HG03457 (cell line): Measurements from ENCODE around the gene ANLN.

Experiments
- ATAC-seq: cut with Tn5 transposase; IDR thresholded peaks from one replicate; pipeline ENCODE4 v1.9.1; 2021; ENCODE audit warnings: moderate number of reproducible peaks; ENCODE audit not compliant: unreplicated experiment

ANLN gene

DNA sequence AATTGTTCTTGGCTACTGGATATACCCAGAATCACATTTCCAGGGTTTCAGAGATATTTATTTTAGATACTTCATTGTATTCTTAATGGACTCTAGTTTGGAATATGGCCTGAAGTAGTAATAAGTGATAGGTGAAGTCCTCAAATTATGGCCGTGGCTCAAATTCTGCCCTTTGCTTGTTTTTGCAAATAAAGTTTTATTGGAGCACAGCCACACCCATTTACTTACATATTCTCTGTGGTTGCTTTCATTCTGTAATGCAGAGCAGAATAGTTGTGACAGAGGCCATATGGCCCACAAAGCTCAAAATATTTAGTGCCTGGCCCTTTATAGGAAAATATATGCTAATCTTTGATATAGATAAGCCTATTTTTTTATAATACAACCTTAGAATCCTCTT, 19.5 kb downstream of the ANLN start:
- no peak for ATAC-seq

DNA sequence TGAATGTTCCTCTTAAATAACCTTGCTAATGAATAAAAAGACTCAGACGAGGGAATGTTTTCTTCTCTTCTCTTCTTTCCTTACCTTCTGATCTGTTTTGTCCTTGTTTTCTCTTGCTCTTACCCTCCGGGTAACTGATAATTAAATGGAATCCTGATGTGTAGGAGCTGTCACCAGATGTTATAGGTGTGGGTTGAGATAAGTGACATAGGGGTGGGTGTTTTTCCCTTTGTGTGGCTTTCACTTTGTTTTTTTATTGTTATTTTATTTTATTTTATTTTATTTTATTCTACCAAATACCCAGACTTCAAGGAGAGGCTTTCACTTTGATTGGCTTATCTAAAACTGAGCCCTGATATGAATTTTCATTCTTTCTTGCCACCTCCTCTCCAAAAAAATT, 25.5 kb downstream of the ANLN start:
- no peak for ATAC-seq

DNA sequence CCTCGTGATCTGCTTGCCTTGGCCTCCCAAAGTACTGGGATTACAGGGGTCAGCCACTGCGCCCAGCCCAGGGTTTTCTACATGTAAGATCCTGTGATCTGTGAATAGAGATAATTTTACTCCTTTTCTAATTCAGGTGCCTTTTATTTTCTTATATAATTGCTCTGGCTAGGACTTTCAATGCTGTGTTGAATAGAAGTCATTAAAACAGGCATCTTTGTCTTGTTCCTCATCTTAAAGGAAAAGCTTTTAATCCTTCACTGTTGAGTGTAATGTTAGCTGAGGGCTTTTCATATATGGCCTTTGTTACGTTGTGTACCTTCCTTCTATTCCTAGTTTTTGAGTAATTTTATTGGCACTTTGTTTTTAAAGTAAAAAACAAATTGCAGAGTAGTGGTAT, 26.6 kb downstream of the ANLN start:
- ATAC-seq: no peak

DNA sequence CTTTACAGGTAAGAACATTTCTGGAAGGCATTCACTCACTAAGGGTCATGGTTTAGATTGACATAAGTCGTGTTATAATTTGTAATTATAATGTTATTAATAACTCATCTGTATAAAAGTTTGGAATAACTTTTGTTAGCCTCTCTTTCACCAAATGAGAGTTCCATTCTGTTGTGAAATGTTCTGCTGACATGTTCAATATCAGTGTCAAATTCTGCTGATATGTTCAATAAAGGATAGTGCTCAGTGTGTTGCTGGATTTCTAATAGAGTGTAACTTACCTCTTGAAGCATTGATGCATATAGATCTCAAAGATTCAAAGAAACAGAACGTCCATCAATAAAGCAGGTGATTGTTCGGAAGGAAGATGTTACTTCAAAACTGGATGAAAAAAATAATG, 30.6 kb downstream of the ANLN start:
- no peak for ATAC-seq

DNA sequence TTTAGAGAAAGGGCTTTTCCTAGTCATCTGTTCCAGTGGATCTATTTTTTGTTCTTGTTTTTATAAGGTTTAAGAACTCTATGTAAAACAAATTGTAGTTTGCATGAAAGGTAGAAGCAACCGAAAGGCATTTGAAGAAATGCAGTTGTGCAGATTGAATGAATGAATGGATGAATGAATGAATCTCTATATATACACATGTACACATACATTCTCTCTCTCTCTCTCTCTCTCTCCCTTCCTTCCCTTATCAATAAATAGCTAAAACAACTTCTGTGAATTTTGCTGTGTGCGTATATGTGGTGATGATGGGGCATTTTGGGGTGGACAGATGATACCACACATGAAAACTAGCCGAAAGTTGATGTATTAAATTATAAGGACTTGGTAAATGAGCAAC, 32.4 kb downstream of the ANLN start:
- ATAC-seq: no peak

DNA sequence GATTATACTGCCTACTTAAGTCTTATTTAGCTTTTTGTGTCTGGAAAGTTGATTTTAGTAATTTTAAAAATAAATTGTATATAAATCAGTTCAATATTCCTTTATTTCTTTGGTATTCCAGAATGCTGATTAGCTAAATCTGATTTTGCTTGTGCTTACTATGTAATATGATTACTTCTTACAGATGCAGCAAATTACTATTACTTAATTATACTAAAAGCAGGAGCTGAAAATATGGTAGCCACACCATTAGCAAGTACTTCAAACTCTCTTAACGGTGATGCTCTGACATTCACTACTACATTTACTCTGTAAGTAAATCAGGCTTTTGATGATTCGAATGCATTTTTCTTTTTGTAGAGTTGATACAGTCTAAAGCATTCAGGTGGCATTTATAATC, 34.0 kb downstream of the ANLN start:
- no peak for ATAC-seq

DNA sequence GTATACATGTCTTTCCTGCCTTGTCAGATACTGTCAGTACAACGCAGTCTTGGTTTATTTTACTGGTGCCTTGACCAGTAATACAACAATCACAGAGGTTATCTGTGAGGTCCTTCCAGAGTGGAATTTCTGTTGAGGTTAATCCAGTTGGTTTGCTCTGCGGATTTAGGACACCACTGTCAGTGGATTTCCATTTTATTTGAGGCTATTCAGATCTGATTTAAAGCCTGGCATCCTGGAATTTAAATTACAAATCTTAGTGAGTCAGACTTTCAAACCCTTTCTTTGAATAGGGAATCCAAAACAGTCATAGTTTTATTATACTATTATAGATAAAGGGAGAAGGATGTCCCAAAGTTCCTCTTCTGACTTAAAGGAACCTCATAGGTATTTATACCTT, 40.5 kb downstream of the ANLN start:
- no peak for ATAC-seq

DNA sequence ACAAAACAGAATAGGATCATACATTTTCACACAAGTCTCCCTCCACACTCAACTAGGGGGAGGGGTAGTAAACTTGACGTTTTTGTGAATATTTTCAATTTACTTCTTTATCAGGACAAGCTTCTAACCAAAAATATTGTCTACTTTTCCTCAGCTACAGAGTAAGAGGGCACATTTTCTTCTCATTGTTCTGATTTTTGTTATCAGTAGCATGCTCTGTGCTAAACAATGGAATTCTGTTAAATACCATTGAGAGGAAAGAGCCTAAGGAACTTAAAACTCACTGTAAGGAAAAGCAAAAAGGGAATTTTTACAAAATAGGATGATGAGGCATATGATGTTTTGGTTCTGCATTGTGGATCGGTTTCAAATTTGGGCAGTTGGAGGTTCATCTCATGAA, 41.2 kb downstream of the ANLN start:
- no peak for ATAC-seq

DNA sequence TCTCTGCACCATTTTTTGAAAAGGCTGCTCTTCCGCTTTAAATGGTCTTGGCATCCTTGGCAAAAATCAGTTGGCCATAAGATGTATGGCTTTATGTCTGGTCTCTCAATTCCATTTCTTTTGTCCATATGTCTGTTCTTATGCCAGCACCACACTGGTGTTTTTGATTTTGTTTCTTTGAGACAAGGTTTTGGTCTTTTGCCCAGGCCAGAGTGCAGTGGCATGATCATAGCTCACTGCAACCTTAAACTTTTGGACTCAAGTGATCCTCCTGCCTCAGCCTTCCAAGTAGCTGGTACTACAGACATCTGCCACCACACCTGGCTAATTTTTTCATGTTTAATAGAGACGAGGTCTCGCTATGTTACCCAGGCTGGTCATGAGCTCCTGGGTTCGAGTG, 48.5 kb downstream of the ANLN start:
- ATAC-seq: no peak

DNA sequence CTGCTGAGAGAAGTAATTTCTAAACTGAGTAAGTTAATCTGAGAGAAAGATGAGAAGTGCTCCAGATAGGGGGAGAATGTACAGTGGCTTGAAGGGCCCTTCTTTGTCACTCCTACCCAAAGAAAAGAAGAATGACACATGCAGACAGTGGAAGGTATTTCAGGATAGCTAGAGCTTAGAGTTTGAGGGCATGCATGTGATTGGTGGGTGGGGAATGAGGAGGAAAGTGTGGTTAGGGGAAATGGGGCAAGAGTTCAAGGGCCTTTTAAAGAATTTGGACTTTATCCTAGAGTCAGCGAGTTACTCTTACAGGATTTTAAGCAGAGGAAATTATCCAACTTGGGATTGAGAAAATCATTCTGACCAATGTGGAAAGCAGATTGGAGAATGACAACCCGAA, 50.0 kb downstream of the ANLN start:
- no peak for ATAC-seq

DNA sequence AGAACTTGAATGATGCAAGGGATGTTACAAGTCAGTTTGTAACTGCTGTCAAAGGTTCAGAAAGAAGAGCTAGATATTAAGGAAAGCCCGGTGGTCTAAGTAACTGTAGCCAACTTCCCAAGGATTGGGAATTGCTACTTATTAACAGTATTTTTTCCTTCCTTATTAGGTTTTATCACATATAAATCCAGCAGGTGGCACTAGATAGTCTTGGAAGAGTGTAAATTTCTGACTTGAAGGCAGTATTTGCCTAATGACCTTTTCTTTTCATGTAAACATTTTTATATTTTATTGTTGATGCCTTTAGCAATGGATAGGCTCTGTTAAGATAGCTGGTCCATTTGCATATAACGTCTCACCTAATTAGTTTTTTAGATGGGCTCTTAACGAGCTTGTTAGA, 51.2 kb downstream of the ANLN start:
- no peak for ATAC-seq

DNA sequence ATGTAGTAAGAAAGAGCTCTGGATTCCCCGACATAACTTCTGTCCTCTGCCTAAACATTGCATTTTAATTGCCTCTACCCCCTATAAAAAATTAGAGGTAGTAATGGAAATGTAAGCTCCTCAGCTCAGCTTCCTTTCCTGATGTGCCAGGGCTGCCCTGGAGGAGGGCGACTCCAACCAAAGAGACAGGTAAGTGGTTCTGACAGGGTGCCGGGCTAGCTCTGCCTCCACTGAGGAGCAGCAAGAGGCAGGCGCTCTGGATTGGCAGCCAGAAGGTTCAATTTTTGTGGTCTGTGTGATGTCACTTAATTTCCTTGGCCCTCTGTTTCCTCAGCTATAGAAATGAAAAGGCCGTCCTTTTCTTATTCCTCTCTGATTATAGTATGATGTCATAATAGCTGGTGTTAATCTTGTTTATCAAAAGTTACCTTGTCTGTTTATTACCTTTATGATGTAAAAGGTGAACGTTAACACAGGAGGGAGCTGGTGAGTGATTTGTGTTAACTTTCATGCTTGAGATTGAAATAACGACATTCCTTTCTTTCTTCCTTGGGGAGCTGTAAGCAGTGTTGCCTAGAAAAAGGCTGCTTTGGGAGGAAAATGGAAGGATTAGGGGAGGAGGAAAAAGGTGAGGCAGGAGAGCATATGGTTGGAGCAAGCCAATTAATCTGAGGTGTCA, 51.8 kb downstream of the ANLN start:
- no peak for ATAC-seq

DNA sequence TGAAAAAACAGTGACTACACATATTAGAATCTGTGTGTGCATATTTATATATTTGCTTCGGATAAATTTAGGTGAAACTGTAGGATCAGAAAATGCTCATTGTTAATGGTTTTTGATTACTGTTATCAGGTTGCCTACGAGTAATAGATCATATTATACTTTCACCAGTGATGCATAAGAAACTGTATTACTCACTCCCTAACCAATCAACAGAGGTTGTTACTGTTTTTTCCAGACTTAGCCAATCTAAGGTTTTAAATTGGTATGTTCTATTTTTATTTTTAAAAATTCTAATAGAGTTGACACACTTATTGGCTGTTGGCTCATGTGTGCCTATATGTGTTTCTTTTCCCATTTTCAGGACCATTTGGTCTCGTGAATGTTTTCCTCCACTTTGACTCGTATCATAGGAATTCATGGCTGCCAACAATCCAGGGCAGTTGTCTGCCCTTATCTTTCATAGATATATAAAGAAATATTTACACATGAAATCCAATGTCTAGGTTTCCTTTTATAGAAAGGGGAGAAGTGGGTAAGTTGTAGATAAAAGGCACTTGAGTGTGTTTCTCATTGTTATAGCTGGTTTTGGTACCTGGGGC, 59.2 kb downstream of the ANLN start:
- no peak for ATAC-seq

DNA sequence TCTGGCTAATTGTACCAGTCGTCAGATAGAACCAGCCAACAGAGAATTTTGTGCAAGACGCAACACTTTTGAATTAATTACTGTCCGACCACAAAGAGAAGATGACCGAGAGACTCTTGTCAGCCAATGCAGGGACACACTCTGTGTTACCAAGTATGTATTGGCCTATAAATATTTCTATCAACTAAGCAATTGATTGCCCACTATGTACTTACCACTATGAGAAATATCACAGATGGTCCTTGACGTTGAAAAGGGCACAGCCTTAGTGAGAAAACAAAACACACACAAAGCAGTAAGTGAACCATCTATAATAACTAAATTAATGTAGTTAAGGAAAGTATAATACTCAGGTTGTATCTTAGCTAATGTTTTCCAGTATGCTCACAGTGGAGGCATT, 60.0 kb downstream of the ANLN start:
- no peak for ATAC-seq

DNA sequence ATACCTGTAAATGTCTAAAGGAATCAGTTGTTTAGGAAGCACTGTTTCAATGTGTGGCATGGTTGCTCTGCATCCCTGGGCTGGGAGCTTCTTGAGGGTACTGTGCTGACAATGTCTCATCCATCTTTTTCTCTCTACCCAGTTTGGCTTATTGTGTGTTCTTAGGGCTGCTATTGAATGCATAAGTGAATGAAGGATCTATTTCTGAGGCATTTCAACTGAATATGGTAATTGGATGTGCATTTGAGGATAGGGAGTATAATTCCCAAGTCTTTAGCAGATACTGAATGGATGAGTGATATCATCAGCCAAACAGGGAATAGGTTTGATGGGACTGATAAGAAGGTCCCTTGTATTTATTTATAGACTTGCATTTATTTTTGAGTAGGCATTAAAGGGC, 64.1 kb downstream of the ANLN start:
- ATAC-seq: no peak

DNA sequence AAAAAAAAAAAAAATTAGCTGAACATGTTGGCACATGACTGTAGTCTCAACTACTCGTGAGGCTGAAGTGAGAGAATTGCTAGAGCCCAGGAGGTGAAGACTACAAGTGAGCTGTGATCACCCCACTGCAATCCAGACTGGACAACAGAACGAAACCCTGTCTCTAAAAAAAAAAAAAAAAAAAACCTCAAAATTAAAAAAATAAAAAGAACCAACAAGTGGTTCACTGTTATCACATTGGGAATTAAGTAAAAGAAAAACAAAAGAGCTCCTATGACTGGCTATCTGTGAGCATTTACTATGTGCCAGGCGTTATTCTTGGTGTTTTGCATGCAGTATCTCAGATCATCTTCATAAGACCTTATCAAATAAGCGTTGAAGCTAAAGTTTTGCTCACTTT, 66.0 kb downstream of the ANLN start:
- no peak for ATAC-seq

DNA sequence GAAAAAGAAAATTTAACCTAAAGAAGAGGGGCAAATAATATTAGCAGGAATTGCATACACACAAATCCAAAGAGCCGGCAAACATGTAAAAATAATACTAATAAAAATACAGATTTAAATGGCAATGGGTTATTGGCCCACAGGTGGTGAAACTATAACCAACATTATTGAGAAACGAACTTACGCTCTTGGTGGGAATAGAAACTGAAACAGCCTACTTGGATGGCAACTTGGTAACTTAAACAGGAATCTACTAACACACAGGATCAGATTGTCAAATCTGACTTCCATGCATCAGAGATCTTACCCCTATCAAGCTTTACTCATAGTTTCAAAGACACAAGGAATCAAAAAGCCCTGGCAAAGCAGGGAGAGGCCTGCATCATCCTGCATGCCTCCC, 66.5 kb downstream of the ANLN start:
- ATAC-seq: no peak

DNA sequence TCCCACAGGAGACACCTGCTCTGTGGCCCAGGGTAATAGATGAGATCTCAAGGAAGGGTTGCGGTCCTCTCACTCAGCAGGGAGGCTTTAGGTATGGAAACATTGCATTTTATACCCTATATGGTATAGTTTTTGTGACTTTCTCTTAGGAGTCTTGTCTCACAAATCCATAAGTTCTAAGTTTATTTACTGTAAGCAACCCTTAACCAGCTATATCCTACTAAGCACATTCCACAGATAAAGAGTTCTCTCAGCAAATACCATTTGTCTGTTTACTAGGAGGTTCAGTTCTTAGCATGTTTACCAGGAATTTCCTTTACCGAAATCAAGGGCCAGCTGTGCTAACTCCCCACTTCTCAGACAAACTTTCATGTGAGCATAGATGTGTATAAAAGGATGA, 66.9 kb downstream of the ANLN start:
- no peak for ATAC-seq

DNA sequence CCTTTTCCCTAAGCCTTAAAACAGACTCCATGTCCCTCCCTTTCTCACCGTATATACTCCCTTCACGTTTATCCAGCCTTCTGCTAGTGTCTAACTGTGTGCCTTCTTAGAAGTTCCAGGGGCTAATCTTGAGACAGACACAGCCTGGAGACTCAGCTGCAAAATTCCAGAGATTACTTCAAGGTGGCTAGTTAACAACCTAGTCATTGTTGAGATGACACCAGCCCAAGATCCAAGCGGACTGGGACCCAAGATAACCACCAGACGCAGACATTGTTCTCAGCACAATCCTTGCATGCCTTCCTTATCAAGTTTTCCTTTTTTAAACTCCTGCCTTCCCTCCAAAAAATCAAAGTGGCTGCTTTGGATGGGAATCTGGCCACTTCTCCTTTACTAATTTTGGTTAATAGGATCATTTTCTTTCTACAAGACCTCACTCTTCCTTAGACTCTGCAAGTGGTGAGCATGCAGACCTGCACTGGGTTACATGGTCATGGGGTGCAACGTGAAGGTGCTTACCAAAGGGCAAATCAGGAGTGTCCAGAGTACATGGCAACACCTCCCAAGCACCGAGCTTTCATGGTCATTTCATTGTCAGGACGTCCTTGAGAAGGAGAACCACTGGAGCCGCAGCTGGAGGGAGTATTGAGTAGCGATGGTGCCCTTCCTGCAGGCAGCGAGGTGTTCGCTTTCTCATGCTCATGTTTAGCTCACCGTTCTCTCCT, 69.7 kb downstream of the ANLN start:
- ATAC-seq: no peak

DNA sequence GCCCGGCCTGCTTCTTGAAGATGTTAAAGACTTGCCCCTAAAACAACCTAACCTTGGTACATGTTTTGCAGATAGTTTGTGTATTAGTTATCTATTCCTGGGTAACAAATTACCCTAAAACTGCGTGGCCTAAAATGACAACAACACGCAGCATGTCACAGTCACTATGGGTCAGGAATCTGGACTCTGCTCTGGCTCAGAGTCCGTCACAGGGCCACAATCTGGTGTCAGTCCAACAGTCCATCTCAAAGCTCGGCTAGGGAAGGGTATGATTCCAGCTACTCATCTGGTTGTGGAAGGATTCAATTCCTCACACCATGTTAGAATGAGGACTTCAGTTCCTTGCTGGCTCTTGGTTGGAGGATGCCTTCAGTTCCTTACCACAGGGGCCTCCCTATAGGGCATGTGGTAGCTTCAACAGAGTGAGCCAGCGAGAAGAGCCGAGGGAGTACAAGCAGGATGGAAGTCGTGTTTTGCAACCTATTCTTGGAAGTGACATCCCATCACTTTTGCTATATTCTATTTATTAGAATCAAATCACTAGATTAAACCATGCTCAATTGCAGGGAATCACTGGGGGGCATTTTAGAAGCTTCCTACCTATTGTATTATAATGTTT, 71.3 kb downstream of the ANLN start:
- no peak for ATAC-seq

DNA sequence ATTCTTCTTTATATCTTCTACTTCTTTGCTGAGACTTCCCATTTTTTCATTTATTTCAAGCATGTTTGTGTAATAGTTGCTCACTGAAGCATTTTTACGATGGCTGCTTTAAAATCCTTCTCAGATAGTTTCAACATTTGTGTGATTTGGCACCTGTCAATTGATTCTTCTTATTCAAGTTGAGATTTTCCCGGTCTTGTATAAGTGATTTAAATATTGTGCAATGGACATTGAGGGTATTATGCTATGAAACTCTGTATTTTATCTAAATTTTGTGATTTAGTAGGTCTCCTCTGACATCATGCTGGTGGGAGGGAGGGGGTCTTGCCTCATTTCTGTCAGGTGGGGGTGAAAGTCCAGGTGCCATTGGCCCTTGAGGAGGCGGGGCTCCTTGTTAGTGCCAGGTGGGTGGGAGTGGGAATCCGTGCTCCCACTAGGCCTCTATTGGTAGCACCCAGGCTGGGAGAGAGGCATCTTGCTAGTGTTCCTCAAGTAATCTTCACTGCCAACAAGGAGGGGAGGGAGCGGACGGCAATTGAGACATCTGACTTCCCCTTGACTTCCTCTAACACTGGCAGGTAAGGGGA, 73.0 kb downstream of the ANLN start:
- no peak for ATAC-seq

DNA sequence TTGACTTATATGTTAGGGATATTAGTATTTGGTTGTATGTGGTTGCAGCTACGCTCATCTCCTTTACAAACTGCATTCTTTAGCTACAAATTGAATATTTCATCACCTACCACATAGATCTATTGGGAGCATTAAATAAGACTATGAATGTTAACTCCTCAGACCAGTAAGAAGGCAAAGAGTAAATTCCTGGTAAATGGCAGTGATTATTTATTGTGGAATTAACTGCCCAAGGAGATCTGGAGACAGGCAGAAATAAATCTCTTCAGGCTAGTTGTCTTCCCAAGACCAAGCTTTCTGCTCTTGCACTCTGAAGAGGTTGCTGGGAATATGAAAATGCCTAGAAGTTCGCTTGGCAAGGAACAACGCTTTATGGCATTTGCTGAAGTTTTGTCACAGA, 74.6 kb downstream of the ANLN start:
- no peak for ATAC-seq
